Neural cell (in vitro differentiated cells): ENCODE results near the gene PCSK1. TPM values are rescaled to one million over a fixed set of nuclear protein-coding genes. Genes with fewer than 3 reads are reported as not detected.

Experiments used
- H2AFZ ChIP-seq: fragments of 200-600, 300-800 bp; sonication (generic), shearing (Covaris generic); 2 replicates; pipeline ENCODE4 v1.6.0; 2014; ENCODE audit warnings: low read depth, mild to moderate bottlenecking, antibody characterized with exemption, low read length, moderate library complexity
- H3F3A ChIP-seq: fragments of 200-600 bp; shearing (Covaris generic); 2 replicates; pipeline ENCODE4 v1.6.1; 2016; ENCODE audit warnings: mild to moderate bottlenecking, moderate library complexity, mixed read lengths, antibody characterized with exemption, low read length; ENCODE audit not compliant: insufficient read depth, poor library complexity, severe bottlenecking
- H3K27ac ChIP-seq: fragments of 200-600, 300-800 bp; sonication (generic), shearing (Covaris generic); 2 replicates; pipeline ENCODE4 v1.5.1; 2014; ENCODE audit warnings: mild to moderate bottlenecking, low read length, moderate library complexity
- H3K27me3 ChIP-seq: fragments of 300-800, 200-600 bp; sonication (generic), shearing (Covaris generic); 2 replicates; pipeline ENCODE4 v1.6.0; 2014; ENCODE audit warnings: mild to moderate bottlenecking, low read depth, low read length, moderate library complexity; ENCODE audit not compliant: insufficient read depth
- H3K36me3 ChIP-seq: fragments of 300-800, 200-600 bp; sonication (generic), shearing (Covaris generic); 2 replicates; pipeline ENCODE4 v1.5.1; 2014; ENCODE audit warnings: mild to moderate bottlenecking, antibody characterized with exemption, low read length, moderate library complexity; ENCODE audit not compliant: insufficient read depth
- H3K4me2 ChIP-seq: fragments of 300-800, 200-600 bp; sonication (generic), shearing (Covaris generic); 2 replicates; pipeline ENCODE4 v1.6.0; 2014; ENCODE audit warnings: mild to moderate bottlenecking, low read length
- H3K4me3 ChIP-seq: fragments of 300-800, 200-600 bp; sonication (generic), shearing (Covaris generic); 2 replicates; pipeline ENCODE4 v1.5.1; 2014; ENCODE audit warnings: mild to moderate bottlenecking, low read length, moderate library complexity
- H3K79me2 ChIP-seq: fragments of 200-600 bp; shearing (Covaris generic); replicated peaks from 2 replicates; pipeline ENCODE4 v1.6.0; 2014; ENCODE audit warnings: mild to moderate bottlenecking, low read length, moderate library complexity; ENCODE audit not compliant: insufficient read depth
- H3K9ac ChIP-seq: fragments of 300-800, 200-600 bp; sonication (generic), shearing (Covaris generic); 2 replicates; pipeline ENCODE4 v1.6.1; 2016; ENCODE audit warnings: mild to moderate bottlenecking, low read length, mixed read lengths
- H3K9me2 ChIP-seq: fragments of 200-600 bp; shearing (Covaris generic); 2 replicates; pipeline ENCODE4 v1.6.1; 2016; ENCODE audit warnings: mild to moderate bottlenecking, low read length, mixed read lengths; ENCODE audit not compliant: insufficient read depth
- H3K9me3 ChIP-seq: fragments of 200-600, 300-800 bp; sonication (generic), shearing (Covaris generic); 2 replicates; pipeline ENCODE4 v1.6.1; 2016; ENCODE audit warnings: mild to moderate bottlenecking, mixed run types, low read length, moderate library complexity, mixed read lengths
- H4K20me1 ChIP-seq: fragments of 200-600 bp; shearing (Covaris generic); 2 replicates; pipeline ENCODE4 v1.6.1; 2016; ENCODE audit warnings: mild to moderate bottlenecking, mixed run types; ENCODE audit not compliant: insufficient read depth
- EP300 ChIP-seq: fragments of 450-650 bp; conservative IDR thresholded peaks from 2 replicates; pipeline ENCODE4 v1.6.1; 2014; ENCODE audit warnings: antibody characterized with exemption, mild to moderate bottlenecking, moderate library complexity; ENCODE audit not compliant: poor library complexity, severe bottlenecking
- EZH2 ChIP-seq: fragments of 200-600, 300-800 bp; shearing (Covaris generic), sonication (generic); IDR thresholded peaks from 2 replicates; pipeline ENCODE4 v1.6.1; 2014; ENCODE audit warnings: antibody characterized with exemption, low read length, borderline replicate concordance, mild to moderate bottlenecking; ENCODE audit not compliant: insufficient read depth, poor library complexity, severe bottlenecking
- MXI1 ChIP-seq: fragments of 450-650 bp; conservative IDR thresholded peaks from 2 replicates; pipeline ENCODE4 v1.6.1; 2014; ENCODE audit warnings: antibody characterized with exemption, mild to moderate bottlenecking; ENCODE audit not compliant: poor library complexity, severe bottlenecking
- POLR2AphosphoS5 ChIP-seq: IDR thresholded peaks from 2 replicates; pipeline ENCODE4 v1.6.1; 2012
- RAD21 ChIP-seq: fragments of 450-650 bp; conservative IDR thresholded peaks from 2 replicates; pipeline ENCODE4 v1.6.1; 2014; ENCODE audit warnings: antibody characterized with exemption, mild to moderate bottlenecking, moderate library complexity
- SMC3 ChIP-seq: fragments of 450-650 bp; conservative IDR thresholded peaks from 2 replicates; pipeline ENCODE4 v1.6.1; 2014; ENCODE audit warnings: antibody characterized with exemption, mild to moderate bottlenecking, moderate library complexity; ENCODE audit not compliant: poor library complexity
- TAF1 ChIP-seq: IDR thresholded peaks from 2 replicates; pipeline ENCODE4 v1.6.1; 2012; ENCODE audit warnings: low read depth
- polyA plus RNA-seq: library from polyadenylated mRNA; depleted of rRNA; stranded (reverse); fragments of >200 nt; gene quantifications from 2 replicates; pipeline ENCODE4 v1.2.3, GENCODE V29; 2014
- TF ChIP-seq, protein P1 (sequence below): fragments of 450-650 bp; IDR thresholded peaks from 2 replicates; pipeline ENCODE4 v1.5.1; 2014; ENCODE audit warnings: antibody characterized with exemption, mild to moderate bottlenecking, moderate library complexity; ENCODE audit not compliant: poor library complexity, severe bottlenecking
- TF ChIP-seq, protein P2 (sequence below): IDR thresholded peaks from 2 replicates; pipeline ENCODE4 v1.6.1; 2012; ENCODE audit warnings: borderline replicate concordance

Gene PCSK1
- polyA plus RNA-seq, 1 donor from 2014 or later: 27.2 TPM

DNA sequence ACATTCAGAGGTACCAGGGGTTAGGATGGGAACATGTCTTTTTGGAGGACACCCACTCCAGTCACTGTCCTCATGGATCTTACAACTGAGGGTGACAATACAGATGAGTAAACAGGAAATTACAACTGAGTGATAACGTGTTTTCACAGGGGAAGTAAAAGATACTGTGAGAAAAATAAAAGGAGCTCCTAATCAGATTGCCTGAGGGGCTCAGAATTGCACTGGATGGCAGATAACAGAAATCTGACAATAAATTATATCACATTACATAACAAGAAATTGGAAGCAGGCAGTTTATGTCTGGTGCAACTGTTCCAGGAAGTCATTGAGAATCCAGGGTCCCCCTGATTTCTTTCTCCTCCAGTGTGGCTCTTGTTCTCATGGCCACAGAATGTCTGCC is 40.1 kb upstream of the PCSK1 start:
- no peak overlapping the region for H3K9ac ChIP-seq
- no peaks in the 10 kb centered on the region for H3K27me3 ChIP-seq
- TF ChIP-seq RAD21: no peak
- TF ChIP-seq, protein P1, sequence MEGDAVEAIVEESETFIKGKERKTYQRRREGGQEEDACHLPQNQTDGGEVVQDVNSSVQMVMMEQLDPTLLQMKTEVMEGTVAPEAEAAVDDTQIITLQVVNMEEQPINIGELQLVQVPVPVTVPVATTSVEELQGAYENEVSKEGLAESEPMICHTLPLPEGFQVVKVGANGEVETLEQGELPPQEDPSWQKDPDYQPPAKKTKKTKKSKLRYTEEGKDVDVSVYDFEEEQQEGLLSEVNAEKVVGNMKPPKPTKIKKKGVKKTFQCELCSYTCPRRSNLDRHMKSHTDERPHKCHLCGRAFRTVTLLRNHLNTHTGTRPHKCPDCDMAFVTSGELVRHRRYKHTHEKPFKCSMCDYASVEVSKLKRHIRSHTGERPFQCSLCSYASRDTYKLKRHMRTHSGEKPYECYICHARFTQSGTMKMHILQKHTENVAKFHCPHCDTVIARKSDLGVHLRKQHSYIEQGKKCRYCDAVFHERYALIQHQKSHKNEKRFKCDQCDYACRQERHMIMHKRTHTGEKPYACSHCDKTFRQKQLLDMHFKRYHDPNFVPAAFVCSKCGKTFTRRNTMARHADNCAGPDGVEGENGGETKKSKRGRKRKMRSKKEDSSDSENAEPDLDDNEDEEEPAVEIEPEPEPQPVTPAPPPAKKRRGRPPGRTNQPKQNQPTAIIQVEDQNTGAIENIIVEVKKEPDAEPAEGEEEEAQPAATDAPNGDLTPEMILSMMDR: no peak
- TF ChIP-seq TAF1: no peak
- TF ChIP-seq MXI1: no peak
- no peak for TF ChIP-seq POLR2AphosphoS5
- TF ChIP-seq, protein P2, sequence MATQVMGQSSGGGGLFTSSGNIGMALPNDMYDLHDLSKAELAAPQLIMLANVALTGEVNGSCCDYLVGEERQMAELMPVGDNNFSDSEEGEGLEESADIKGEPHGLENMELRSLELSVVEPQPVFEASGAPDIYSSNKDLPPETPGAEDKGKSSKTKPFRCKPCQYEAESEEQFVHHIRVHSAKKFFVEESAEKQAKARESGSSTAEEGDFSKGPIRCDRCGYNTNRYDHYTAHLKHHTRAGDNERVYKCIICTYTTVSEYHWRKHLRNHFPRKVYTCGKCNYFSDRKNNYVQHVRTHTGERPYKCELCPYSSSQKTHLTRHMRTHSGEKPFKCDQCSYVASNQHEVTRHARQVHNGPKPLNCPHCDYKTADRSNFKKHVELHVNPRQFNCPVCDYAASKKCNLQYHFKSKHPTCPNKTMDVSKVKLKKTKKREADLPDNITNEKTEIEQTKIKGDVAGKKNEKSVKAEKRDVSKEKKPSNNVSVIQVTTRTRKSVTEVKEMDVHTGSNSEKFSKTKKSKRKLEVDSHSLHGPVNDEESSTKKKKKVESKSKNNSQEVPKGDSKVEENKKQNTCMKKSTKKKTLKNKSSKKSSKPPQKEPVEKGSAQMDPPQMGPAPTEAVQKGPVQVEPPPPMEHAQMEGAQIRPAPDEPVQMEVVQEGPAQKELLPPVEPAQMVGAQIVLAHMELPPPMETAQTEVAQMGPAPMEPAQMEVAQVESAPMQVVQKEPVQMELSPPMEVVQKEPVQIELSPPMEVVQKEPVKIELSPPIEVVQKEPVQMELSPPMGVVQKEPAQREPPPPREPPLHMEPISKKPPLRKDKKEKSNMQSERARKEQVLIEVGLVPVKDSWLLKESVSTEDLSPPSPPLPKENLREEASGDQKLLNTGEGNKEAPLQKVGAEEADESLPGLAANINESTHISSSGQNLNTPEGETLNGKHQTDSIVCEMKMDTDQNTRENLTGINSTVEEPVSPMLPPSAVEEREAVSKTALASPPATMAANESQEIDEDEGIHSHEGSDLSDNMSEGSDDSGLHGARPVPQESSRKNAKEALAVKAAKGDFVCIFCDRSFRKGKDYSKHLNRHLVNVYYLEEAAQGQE: no peak
- TF ChIP-seq SMC3: no peak
- no peak for TF ChIP-seq EZH2
- TF ChIP-seq EP300: no peak
- no peaks in the 10 kb centered on the region for H3F3A ChIP-seq
- no peak overlapping the region for H2AFZ ChIP-seq
- no peaks in the 10 kb centered on the region for H3K9me3 ChIP-seq
- no peak overlapping the region for H3K27ac ChIP-seq
- no peaks in the 10 kb centered on the region for H3K36me3 ChIP-seq
- H3K4me3 ChIP-seq: no peak overlapping the region
- no peaks in the 10 kb centered on the region for H4K20me1 ChIP-seq
- H3K79me2 ChIP-seq: no peaks in the 10 kb centered on the region
- no peak overlapping the region for H3K4me2 ChIP-seq
- no peaks in the 10 kb centered on the region for H3K9me2 ChIP-seq

DNA sequence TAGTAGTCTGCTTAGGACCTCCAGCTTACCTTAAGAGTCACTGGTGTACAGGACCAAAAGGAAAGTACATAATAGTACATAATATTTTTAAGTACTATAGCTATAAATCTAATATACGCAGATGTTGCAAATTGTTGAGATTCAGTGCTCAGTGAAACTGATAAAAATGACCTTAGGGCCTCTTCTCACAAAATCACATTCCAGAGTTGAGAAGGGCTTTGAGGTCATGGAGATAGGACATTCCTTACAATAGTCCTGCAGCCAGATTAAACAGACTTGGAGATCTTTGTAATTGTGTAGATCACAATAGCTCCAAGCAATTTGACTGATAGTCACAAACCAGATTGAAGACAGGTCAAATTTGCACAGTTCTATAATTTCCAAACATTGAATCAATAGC is 37.7 kb upstream of the PCSK1 start:
- TF ChIP-seq POLR2AphosphoS5 (no peak), EP300 (no peak), EZH2 (no peak), TAF1 (no peak), MXI1 (no peak), RAD21 (no peak), SMC3 (no peak)
- TF ChIP-seq, protein P2: no peak
- TF ChIP-seq, protein P1: no peak
- no peaks in the 10 kb centered on the region for H3K79me2 ChIP-seq
- no peaks in the 10 kb centered on the region for H4K20me1 ChIP-seq
- no peaks in the 10 kb centered on the region for H3K9me2 ChIP-seq
- H3K27ac ChIP-seq: no peak overlapping the region
- no peaks in the 10 kb centered on the region for H3K36me3 ChIP-seq
- H3K4me3 ChIP-seq: no peak overlapping the region
- H3K9me3 ChIP-seq: no peaks in the 10 kb centered on the region
- no peak overlapping the region for H2AFZ ChIP-seq
- H3K4me2 ChIP-seq: no peak overlapping the region
- no peak overlapping the region for H3K9ac ChIP-seq
- no peaks in the 10 kb centered on the region for H3F3A ChIP-seq
- H3K27me3 ChIP-seq: no peaks in the 10 kb centered on the region
